ENCODE results near the gene CNTFR.

Gene CNTFR

DNA sequence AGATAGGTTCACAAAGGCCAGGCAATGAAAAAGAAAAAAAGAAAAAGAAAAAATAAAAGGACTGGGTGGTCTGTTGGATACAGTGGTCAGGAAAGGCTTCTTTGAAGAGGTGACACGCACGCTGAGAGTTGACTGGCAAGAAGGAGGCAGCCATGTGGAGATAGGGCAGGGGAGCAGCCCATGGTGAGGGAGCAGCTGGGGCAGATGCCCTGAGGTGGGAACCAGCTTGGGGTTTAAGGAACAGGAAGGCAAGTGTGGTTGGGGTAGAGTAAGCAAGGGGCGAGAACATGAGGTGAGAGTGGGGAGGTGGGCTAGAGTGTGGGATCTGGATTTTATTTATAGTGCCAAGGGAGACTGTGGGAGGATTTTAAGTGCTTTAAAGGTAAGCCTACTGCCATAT lies 73.6 kb downstream of the CNTFR start:
- POLR2A ChIA-PET, result no interaction called here
- TF ChIP-seq, protein P1, sequence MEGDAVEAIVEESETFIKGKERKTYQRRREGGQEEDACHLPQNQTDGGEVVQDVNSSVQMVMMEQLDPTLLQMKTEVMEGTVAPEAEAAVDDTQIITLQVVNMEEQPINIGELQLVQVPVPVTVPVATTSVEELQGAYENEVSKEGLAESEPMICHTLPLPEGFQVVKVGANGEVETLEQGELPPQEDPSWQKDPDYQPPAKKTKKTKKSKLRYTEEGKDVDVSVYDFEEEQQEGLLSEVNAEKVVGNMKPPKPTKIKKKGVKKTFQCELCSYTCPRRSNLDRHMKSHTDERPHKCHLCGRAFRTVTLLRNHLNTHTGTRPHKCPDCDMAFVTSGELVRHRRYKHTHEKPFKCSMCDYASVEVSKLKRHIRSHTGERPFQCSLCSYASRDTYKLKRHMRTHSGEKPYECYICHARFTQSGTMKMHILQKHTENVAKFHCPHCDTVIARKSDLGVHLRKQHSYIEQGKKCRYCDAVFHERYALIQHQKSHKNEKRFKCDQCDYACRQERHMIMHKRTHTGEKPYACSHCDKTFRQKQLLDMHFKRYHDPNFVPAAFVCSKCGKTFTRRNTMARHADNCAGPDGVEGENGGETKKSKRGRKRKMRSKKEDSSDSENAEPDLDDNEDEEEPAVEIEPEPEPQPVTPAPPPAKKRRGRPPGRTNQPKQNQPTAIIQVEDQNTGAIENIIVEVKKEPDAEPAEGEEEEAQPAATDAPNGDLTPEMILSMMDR (IDR thresholded peaks at IDR 0.05; ENCODE audit: control extremely low read depth, extremely low read depth, low read depth, missing control alignments), result no peak
- DNase-seq (ENCODE audit: extremely low spot score), result no peak
- CTCF ChIA-PET, result interaction anchor here (4.9 kb wide), 1 partner anchor 14 kb away, joined by 30 read pairs; no protein-coding TSS in a partner anchor

DNA sequence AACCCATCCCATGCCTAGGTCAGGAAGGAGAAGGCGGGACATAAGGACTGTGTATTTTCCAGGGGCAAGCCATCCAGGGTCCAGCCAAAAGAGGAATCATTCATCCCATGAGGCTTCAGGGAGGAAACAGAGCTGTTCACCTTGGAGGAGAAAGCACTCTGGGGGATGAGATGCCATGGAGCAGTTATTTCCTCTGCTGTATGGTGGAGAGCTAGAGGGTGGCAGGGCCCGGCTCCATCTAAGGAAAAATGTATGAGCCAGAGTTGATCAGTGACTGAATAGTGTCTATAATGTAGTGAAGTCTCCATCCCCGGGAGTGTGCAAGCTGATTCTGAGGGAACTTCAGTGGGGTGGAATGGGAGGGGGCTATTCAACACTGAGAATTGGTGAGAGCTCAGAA lies 74.7 kb downstream of the CNTFR start:
- no peak for DNase-seq (ENCODE audit: extremely low spot score)
- POLR2A ChIA-PET, result no interaction called here
- CTCF ChIA-PET, result interaction anchor here (0.8 to 4.9 kb wide), 3 partner anchors 8 to 12 kb away, joined by 3 to 30 read pairs (median 3); partner anchors contain the start of gene ENHO
- TF ChIP-seq, protein P1 (IDR thresholded peaks at IDR 0.05; ENCODE audit: control extremely low read depth, extremely low read depth, low read depth, missing control alignments), result no peak

DNA sequence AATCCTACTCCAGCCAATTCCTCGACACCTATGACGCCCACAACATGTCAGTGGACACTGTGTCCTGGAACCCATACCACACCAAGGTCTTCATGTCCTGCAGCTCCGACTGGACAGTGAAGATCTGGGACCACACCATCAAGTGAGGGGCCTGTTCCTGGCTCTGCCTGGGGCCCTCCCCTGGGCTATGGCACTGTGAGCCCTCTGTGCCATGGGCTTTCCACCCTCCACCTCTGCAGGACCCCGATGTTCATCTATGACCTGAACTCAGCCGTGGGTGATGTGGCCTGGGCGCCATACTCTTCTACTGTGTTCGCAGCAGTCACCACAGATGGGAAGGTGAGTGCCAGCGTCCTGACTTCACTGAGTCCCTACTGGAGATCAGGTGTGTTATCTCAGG lies 75.1 kb downstream of the CNTFR start:
- DNase-seq (ENCODE audit: extremely low spot score), result no peak
- ChIA-PET CTCF (interaction anchor here (0.8 to 4.9 kb wide), 3 partner anchors 8 to 12 kb away, joined by 3 to 30 read pairs (median 3); partner anchors contain the start of gene ENHO), POLR2A (no interaction called here)
- TF ChIP-seq, protein P1 (IDR thresholded peaks at IDR 0.05; ENCODE audit: control extremely low read depth, extremely low read depth, low read depth, missing control alignments), result no peak

DNA sequence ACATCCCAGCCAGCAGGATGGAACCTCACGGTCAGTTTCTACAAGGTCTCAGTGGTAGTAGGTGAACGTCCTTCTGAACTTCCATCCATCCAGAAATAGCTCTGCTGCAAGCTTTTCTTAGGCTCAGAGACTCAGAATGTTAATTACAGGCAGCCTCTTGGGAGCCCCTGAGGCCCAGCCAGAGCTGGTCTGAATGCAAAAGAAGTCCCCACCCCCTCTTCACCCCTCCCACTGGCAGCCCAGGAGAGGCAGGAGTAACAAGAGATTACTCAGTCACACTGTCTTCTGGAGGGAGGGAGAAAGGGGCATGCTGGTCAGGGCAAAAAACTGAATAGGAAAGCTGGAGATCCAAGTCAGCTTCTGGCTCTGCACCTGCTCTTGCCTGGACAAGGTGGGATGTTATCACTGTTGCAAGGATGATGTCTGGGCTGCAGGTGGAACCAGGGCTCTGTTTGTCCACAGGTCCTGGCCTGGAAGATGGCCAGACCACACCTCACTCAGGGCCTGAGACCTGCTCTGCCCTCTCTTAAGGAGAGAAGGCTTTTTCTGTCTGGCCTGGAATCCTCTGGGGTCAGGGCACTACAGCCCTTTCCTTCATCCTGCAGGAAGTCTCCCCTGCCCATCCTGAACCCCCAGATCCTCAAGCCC lies 75.8 kb downstream of the CNTFR start:
- ChIA-PET POLR2A (no interaction called here), CTCF (interaction anchor here (0.8 to 4.9 kb wide), 4 partner anchors 11 to 123 kb away, joined by 3 to 30 read pairs (median 4); no protein-coding TSS in a partner anchor)
- TF ChIP-seq, protein P1 (IDR thresholded peaks at IDR 0.05; ENCODE audit: control extremely low read depth, extremely low read depth, low read depth, missing control alignments), result no peak
- DNase-seq (ENCODE audit: extremely low spot score), result no peak

DNA sequence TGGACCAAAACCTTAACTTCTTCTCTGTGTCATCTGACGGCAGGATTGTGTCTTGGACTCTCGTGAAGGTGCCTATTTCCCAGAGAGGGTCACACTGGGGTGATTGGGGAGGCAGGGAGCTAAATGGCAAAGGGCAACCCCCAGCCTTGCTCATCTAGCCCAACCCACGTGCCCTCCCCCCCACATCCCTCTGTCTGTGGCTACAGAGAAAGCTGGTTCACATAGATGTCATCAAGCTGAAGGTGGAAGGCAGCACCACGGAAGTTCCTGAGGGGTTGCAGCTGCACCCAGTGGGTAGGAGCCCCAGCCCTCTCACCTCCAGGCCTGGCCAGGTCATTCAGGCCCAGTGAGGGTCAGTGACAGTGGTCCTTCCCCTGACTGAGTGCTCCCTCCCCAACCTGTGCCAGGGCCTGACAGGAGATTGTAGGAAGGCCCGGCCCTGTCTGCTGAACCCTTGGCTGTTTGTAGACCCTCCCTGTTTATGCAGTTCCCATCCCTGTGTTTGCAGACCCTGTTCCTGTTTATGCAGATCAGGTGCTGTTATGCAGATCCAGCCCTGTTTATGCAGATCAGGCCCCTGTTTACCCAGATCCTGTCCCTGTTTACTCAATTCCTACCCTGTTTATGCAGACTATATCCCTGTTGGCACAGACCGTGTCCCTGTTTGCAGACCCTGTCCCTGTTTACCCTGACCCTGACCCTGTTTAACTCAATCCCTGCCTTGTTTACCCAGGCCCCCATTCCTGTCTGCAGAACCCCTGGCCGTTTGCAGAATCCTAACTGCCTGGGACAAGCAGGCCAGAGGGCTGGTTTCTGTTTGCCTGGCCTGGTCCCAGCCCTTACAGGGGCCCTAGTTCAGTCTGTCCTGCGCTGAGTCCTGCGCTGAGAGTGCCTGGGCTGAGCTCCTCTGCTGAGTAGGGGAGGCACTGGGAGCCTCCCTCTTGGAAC lies 77.1 kb downstream of the CNTFR start:
- POLR2A ChIA-PET, result no interaction called here
- TF ChIP-seq, protein P1 (IDR thresholded peaks at IDR 0.05; ENCODE audit: control extremely low read depth, extremely low read depth, low read depth, missing control alignments), result no peak
- CTCF ChIA-PET, result interaction anchor here (0.8 to 4.9 kb wide), 3 partner anchors 10 to 109 kb away, joined by 3 to 30 read pairs (median 4); no protein-coding TSS in a partner anchor
- no peak for DNase-seq (ENCODE audit: extremely low spot score)
